Lower lobe of right lung (tissue), 2 donors: Measurements from ENCODE around the gene ZFP3. TPM values are rescaled to one million over a fixed set of nuclear protein-coding genes. Genes with fewer than 3 reads are reported as not detected.
"Not testable (repeated sequence)": the region's sequence is repeated elsewhere in the genome, so short reads cannot be mapped to it uniquely, and the experiment has no call there.

Experiments used
- ATAC-seq, 2 donors: fragments of 200-7000 bp; cut with Tn5 transposase; one replicate each; pipeline ENCODE4 v1.9.1; 2020 to 2022; ENCODE audit warnings: mild to moderate bottlenecking in 2 of 2, moderate library complexity in 2 of 2
- DNase-seq: peaks from one replicate; pipeline ENCODE4 v3.0.0-alpha.2; 2020
- H3K27ac ChIP-seq: fragments of 200-600 bp; one replicate; pipeline ENCODE4 v1.8.0; 2022
- H3K27me3 ChIP-seq: fragments of 200-600 bp; one replicate; pipeline ENCODE4 v1.8.0; 2022; ENCODE audit warnings: low read depth
- H3K36me3 ChIP-seq: fragments of 200-600 bp; one replicate; pipeline ENCODE4 v1.8.0; 2022; ENCODE audit warnings: mild to moderate bottlenecking
- H3K4me1 ChIP-seq: fragments of 200-600 bp; one replicate; pipeline ENCODE4 v1.8.0; 2022
- H3K4me3 ChIP-seq: fragments of 200-600 bp; one replicate; pipeline ENCODE4 v1.8.0; 2022; ENCODE audit warnings: mild to moderate bottlenecking
- H3K9me3 ChIP-seq: fragments of 200-600 bp; one replicate; pipeline ENCODE4 v1.8.0; 2022
- CTCF ChIP-seq: fragments of 200-600 bp; IDR thresholded peaks from one replicate; pipeline ENCODE4 v1.8.0; 2022; ENCODE audit warnings: antibody characterized with exemption, mild to moderate bottlenecking
- intact Hi-C: fragments of 100-400 bp; cut with DNase I; formaldehyde crosslinking; loops from one replicate; pipeline ENCODE4 v1.11.0; 2022
- total RNA-seq: library from RNA; stranded (reverse); fragmentation: NEBNext Ultra II Directional; extraction: Animal tissue kit (Norgen Biotek cat#: 25700); gene quantifications from one replicate; pipeline ENCODE4 v1.2.1, GENCODE V29; 2021
- donor health status: DM: no; HTN: yes; CAD: no; lungs with severe emphysema.

ZFP3 gene
- total RNA-seq, 1 donor from 2014 or later, result 7.1 TPM

GRCh38 chr17:5126719-5127488 is 48.6 kb downstream of the ZFP3 start:
- intact Hi-C loops, result no loop called here
- Histone ChIP-seq H3K4me3 (no peak overlapping the region), H3K36me3 (no peaks in the 10 kb centered on the region), H3K27me3 (peaks cover 20% of the 10 kb centered on the region), H3K4me1 (peaks cover 6% of the 10 kb centered on the region), H3K27ac (no peak overlapping the region), H3K9me3 (no peaks in the 10 kb centered on the region)
- DNase-seq, result peak; percentile 24
- ATAC-seq, result no peak
- no peak for TF ChIP-seq CTCF

- intact Hi-C loops, result no loop called here
- DNase-seq (no peak), ATAC-seq (no peak)
- no peak for TF ChIP-seq CTCF
- peaks cover 11% of the 10 kb centered on the region for H3K27me3 ChIP-seq
- peaks cover 2% of the 10 kb centered on the region for H3K4me1 ChIP-seq
- no peaks in the 10 kb centered on the region for H3K9me3 ChIP-seq
- no peak overlapping the region for H3K27ac ChIP-seq
- no peak overlapping the region for H3K4me3 ChIP-seq
- H3K36me3 ChIP-seq, result no peaks in the 10 kb centered on the region
Observed at GRCh38 chr17:5127910-5128309, 49.6 kb downstream of the ZFP3 start.

GRCh38 chr17:5128387-5128786 is 50.1 kb downstream of the ZFP3 start:
- H3K4me1 ChIP-seq, intact Hi-C loops, H3K36me3 ChIP-seq, H3K27me3 ChIP-seq, DNase-seq, H3K4me3 ChIP-seq, ATAC-seq, H3K27ac ChIP-seq, H3K9me3 ChIP-seq: not testable (repeated sequence)

GRCh38 chr17:5128905-5129535 is 50.8 kb downstream of the ZFP3 start:
- Histone ChIP-seq H3K9me3 (no peaks in the 10 kb centered on the region), H3K27ac (no peak overlapping the region), H3K4me3 (no peak overlapping the region), H3K27me3 (no peaks in the 10 kb centered on the region), H3K36me3 (no peaks in the 10 kb centered on the region), H3K4me1 (no peaks in the 10 kb centered on the region)
- no peak for ATAC-seq
- intact Hi-C loops, result no loop called here
- no peak for DNase-seq
- no peak for TF ChIP-seq CTCF

GRCh38 chr17:5129770-5130169 is 51.5 kb downstream of the ZFP3 start:
- H3K4me3 ChIP-seq, ATAC-seq, H3K27ac ChIP-seq, H3K27me3 ChIP-seq, H3K36me3 ChIP-seq, intact Hi-C loops, DNase-seq, H3K4me1 ChIP-seq, H3K9me3 ChIP-seq: not testable (repeated sequence)

- H3K27ac ChIP-seq, H3K27me3 ChIP-seq, intact Hi-C loops, H3K9me3 ChIP-seq, H3K36me3 ChIP-seq, H3K4me3 ChIP-seq, ATAC-seq, H3K4me1 ChIP-seq, DNase-seq: not testable (repeated sequence)
Observed at GRCh38 chr17:5130261-5130660, 52.0 kb downstream of the ZFP3 start.

- H3K27ac ChIP-seq, H3K27me3 ChIP-seq, H3K9me3 ChIP-seq, ATAC-seq, H3K4me1 ChIP-seq, intact Hi-C loops, DNase-seq, H3K4me3 ChIP-seq, H3K36me3 ChIP-seq: not testable (repeated sequence)
Observed at GRCh38 chr17:5130687-5131086, 52.4 kb downstream of the ZFP3 start.
